Activated T-helper 1 cell treated with anti-CD3 and anti-CD28 coated beads, Interleukin-12 subunit alpha, Interleukin-12 subunit beta, Interleukin-2, Interleukin-4 antibody, amounts not matched to agents 30 ng/mL and 10 ng/mL and 1 ng/mL, durations not matched to agents 14 hours and 24 hours and 36 hours (primary cell): Measurements from ENCODE around the gene CD7. TPM values are rescaled to one million over a fixed set of nuclear protein-coding genes. Genes with fewer than 3 reads are reported as not detected.

Experiments used
- DNase-seq: peaks from one replicate; pipeline ENCODE4 v3.0.0; 2021; ENCODE audit warnings: low spot score
- H3K27ac Mint-ChIP-seq: one replicate; pipeline ENCODE4 v1.8.0; 2021; ENCODE audit warnings: mild to moderate bottlenecking, mixed read lengths
- H3K27me3 Mint-ChIP-seq: one replicate; pipeline ENCODE4 v1.8.0; 2022; ENCODE audit warnings: mild to moderate bottlenecking, moderate library complexity, mixed read lengths; ENCODE audit not compliant: insufficient read depth
- H3K36me3 Mint-ChIP-seq: one replicate; pipeline ENCODE4 v1.8.0; 2021; ENCODE audit warnings: low read depth, mixed read lengths
- H3K4me1 Mint-ChIP-seq: one replicate; pipeline ENCODE4 v1.8.0; 2021; ENCODE audit warnings: low read depth, mixed read lengths
- H3K4me3 Mint-ChIP-seq: one replicate; pipeline ENCODE4 v1.8.0; 2021; ENCODE audit warnings: mild to moderate bottlenecking, moderate library complexity, mixed read lengths
- H3K9me3 Mint-ChIP-seq: one replicate; pipeline ENCODE4 v1.8.0; 2021; ENCODE audit warnings: mixed read lengths
- intact Hi-C: fragments of 100-400 bp; cut with micrococcal nuclease; formaldehyde crosslinking; loops from one replicate; pipeline ENCODE4 v1.15.1; 2024
- total RNA-seq: library from RNA; stranded (reverse); gene quantifications from 2 replicates; pipeline ENCODE4 v1.2.3, GENCODE V29; 2022

CD7 gene
- total RNA-seq, 1 donor from 2014 or later, result 455 TPM

- H3K27ac Mint-ChIP-seq, result no peak overlapping the region
- peaks cover 64% of the 10 kb centered on the region for H3K36me3 Mint-ChIP-seq
- DNase-seq, result no peak
- no peaks in the 10 kb centered on the region for H3K27me3 Mint-ChIP-seq
- H3K4me3 Mint-ChIP-seq, result no peak overlapping the region
- peaks cover 53% of the 10 kb centered on the region for H3K4me1 Mint-ChIP-seq
- intact Hi-C loops, result no loop called here
- no peaks in the 10 kb centered on the region for H3K9me3 Mint-ChIP-seq
These were observed 51.3 kb downstream of the CD7 start for GRCh38 chr17:82266142-82266541.

Other genes with a start within 250 kb of the CD7 start
- 415 and 421 TPM in 2 replicates for gene FASN, start 219.4 kb downstream of the CD7 start, total RNA-seq
- 59.5 and 60.8 TPM in 2 replicates for gene CCDC57, start 104.8 kb downstream of the CD7 start, total RNA-seq
- gene SLC16A3, start 88.6 kb downstream of the CD7 start, total RNA-seq, result 111 and 115 TPM in 2 replicates
- gene CSNK1D, start 43.9 kb downstream of the CD7 start, total RNA-seq, result 154 and 161 TPM in 2 replicates
- 3.3 and 4.2 TPM in 2 replicates for gene SECTM1, start 16.2 kb upstream of the CD7 start, total RNA-seq
- 0.10 TPM in 1 of 2 replicates, not detected in the other for gene TEX19, start 41.6 kb upstream of the CD7 start, total RNA-seq
- 0.20 TPM in 1 of 2 replicates, not detected in the other for gene UTS2R, start 54.2 kb upstream of the CD7 start, total RNA-seq
- 30.5 and 33.0 TPM in 2 replicates for gene HEXD, start 100.7 kb upstream of the CD7 start, total RNA-seq
- gene OGFOD3, start 101.0 kb upstream of the CD7 start, total RNA-seq, result 28.7 and 34.7 TPM in 2 replicates
- gene CYBC1, start 133.1 kb upstream of the CD7 start, total RNA-seq, result 253 and 257 TPM in 2 replicates
- 99.0 and 103 TPM in 2 replicates for gene NARF, start 141.1 kb upstream of the CD7 start, total RNA-seq
- 97.7 and 98.1 TPM in 2 replicates for gene FOXK2, start 202.1 kb upstream of the CD7 start, total RNA-seq